PC-3 (cell line): ENCODE data around the gene NUP133.

Source experiments
- CTCF ChIP-seq: fragments of 300-600 bp; sonication (generic); conservative IDR thresholded peaks from 2 replicates; pipeline ENCODE4 v1.5.1; 2017; ENCODE audit warnings: antibody characterized with exemption, low read depth, mild to moderate bottlenecking, low read length
- EZH2 ChIP-seq: fragments of 300-600 bp; sonication (generic); IDR thresholded peaks from one replicate; pipeline ENCODE4 v1.6.1; 2017; ENCODE audit warnings: antibody characterized with exemption, mild to moderate bottlenecking, low read length; ENCODE audit not compliant: unreplicated experiment
- EZH2phosphoT487 ChIP-seq: fragments of 300-600 bp; sonication (generic); IDR thresholded peaks from 2 replicates; pipeline ENCODE4 v1.6.1; 2018; ENCODE audit warnings: mild to moderate bottlenecking, antibody characterized with exemption, low read length, borderline replicate concordance

GRCh38 chr1:229539863-229540506 lies 31.8 kb upstream of the NUP133 start:
- TF ChIP-seq CTCF (no peak), EZH2 (no peak), EZH2phosphoT487 (no peak)
